Hepatic stellate cell (primary cell): Measurements from ENCODE around the gene ARID2.

Source experiments
- DNase-seq: peaks from one replicate; pipeline ENCODE4 v3.0.0; 2011; ENCODE audit warnings: low spot score

Gene ARID2

DNA sequence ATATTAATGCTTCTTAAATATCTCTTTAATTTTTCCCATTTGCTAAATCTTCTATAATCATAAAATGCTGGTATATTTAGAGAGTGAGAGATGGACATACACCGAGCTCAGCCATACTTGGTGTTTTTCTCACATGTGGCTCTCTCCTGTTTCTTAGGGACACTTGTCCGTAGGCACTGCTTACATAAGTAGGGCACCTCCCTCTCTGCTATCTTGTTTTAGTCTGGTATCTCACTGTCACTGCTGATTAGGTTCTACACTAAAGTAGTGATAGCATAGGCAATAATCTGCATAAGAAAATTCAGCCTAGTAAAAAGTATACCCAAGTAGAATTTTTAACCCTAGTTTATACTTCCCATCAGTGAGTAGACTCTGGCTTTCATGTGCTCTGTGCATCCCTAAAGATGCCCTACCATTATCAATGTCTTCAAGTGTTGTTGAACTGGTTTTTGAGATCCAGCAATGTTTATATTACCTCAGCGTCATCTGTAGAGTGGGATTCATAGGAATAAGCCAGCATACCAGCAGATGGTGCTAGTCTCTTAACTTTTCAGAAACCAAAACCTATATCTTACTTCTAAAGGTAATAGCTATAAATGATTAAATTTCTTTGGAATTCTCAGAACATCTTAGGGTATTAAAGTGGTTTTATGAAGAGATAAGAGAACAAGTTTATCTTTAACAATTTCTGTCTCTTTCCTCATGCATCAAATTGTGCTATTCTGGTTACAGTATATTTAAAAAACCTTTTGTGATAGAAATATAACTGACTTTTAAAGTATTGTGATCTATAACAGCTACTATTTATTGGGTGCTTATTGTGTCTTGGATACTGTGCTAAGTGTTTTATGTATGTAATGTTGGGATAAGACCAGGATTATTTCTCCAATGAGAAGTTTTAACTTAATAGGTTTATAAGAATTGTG lies 32.9 kb downstream of the ARID2 start:
- peak; percentile 32 for DNase-seq

DNA sequence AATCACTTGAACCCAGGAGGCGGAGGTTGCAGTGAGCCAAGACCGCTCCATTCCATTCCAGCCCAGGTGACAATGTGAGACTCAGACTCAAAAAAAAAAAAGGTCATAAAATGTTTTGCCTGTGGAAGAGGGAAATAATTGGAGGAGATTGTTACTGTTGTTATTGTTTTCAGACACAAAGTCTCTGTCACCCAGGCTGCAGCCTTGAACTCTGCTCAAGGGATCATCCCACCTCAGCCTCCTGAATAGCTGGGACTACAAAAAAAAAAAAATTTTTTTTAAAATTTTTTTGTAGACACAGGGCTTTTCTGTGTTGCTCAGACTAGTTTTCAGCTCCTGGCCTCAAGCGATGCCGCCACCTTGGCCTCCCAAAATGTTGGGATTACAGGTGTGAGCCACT lies 33.9 kb downstream of the ARID2 start:
- no peak for DNase-seq

DNA sequence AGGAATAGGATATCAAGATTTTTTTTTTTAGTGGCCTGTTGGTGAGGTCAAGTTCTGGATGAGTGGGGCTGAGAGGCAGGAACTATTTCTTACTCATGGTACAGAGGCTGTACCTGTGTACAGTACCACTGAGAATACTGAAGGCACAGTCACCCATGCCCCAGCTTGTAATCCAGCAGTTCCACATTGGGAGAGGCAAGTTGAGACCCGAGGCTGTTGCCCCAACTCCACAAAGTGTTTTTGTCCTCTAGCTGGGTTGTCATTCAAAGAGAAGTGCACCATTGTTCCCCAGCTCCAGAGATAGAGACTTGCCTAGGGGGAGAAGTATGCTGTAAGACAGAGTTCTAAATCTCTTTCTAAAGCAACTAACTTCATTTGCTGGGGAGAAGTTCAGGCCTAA lies 38.7 kb downstream of the ARID2 start:
- DNase-seq: no peak

DNA sequence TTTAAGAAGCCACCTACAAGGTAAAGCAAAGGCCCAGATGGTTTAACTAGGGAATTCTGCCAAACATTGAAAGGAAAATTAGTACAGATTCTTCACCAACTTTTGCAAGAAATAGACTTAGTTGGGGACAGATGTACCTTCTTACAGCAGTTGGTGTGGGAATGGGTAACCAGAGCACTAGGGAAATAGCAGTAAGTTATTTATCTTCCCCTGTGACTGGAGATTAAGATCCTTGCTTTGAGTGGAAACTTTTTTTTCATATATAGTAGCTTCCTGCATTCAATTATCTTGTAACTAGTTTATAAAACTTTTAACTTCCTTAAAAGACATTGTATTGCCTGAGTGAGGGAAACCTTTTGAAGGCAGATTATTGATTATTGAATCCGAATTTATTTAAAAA lies 44.2 kb downstream of the ARID2 start:
- DNase-seq: no peak

DNA sequence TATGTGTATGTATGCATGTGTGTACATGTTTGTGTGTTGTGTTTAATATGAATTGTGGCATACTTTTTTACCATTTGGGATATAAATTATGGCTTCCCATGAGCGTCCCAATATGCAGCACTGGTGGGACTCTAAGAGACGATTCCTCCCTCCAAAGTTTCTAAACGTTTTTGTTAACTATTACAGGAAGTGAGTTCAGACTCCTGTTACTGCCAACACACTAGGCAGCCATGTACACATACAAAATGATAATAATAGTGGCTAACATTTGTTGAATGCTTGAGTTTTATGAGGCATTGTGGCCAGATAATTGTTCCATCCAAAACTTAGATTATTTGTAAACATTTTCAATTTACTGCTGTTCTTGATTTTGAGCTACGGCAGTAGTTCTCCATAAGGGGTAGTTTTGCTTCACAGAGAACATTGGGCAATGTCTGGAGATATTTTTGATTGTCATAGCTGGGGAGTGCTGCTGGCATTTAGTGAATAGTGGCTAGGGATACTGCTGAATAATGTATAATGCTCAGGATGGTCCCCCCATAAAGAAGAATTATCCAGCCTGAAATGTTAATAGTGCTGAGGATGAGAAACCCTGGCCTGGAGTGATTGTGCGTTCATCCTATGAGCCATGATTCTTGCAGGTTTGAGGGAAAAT lies 45.1 kb downstream of the ARID2 start:
- no peak for DNase-seq

DNA sequence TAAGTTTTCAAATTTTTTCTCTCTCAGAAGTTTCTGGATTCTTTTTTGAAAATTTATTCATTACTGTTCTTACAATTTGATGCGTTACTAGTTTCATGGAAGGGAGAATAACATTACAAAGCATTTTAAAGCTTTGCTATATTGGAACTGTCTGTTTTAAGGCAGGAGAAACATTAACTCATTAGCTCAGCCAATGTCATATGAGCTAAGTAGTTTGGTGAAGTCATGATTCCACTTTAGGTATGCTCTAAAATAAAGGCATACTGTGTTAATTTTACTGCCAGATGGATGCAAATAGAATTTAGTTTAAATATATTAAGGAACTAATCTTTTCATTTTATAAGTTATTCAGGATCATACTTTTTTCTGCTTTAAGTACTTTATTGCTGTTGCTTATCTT lies 46.0 kb downstream of the ARID2 start:
- no peak for DNase-seq

DNA sequence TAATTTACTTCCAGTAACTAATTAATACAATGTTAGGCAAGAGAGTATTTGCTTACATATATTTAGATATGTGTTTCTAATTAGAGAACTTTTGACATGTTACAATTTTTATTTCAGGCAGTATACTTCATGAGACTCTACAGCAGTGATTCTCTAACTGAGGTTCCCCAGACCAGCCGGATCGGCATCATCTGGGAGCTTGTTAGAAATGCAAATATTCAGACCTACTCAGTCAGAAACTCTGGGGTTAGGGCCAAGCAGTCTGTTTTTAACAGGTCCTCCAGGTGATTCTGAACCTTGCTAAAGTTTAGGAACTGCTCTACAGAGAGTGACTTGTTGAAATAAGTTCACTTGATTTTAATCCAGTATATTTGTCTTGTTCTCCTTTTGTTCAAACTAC lies 46.5 kb downstream of the ARID2 start:
- no peak for DNase-seq

DNA sequence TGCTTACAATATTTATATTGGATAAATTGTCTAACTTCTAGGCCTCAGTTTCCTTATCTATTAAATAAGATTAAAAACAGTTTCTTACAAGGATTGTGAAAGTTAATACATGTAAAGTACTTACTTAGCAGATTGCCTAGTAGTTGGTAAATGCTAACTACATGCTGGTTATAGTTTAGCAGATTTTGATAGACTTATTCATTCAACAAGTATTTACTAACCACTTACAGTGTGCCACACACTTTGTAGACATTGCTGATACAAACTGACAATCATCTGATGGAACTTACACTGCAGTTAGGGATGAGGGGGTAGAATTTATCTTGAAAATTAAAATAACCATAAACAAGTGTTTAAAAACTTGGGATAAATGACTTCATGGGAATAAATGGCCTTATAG lies 50.4 kb downstream of the ARID2 start:
- DNase-seq: no peak

DNA sequence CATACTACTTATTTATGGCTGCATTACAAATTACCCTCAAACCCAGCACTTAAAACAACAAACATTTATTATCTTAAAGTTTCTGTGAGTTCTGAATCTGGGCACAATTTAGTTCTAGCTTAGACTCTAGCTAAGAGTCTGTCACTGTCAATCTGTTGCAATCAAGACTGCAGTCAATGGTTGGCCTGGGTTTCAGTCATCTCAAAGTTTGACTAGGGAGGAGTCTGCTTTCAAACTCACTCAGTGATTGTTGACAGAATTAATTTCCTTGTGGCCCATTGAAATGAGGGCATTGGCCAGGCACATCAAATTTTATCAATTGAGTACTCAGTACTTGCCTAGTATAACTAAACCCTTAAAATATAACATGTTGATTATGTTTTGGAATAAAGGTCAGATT lies 51.6 kb downstream of the ARID2 start:
- DNase-seq: no peak

DNA sequence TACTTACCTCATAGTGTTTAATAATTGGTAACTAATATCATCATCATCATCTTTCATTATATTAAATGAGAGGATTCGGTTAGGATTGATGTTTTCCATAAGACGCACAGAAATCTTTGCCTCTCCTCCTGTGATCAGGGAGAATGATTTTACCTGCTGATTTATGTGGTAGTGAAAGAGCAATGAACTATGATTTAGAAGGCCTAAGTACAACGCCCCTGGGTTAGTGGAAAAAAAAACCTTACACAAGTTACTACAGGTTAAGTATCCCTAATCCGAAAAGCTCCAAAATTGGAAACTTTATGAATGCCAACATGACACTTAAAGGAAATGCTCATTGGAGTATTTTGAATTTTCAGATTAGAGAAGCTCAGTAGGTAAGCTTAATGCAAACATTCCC lies 55.8 kb downstream of the ARID2 start:
- DNase-seq: no peak

DNA sequence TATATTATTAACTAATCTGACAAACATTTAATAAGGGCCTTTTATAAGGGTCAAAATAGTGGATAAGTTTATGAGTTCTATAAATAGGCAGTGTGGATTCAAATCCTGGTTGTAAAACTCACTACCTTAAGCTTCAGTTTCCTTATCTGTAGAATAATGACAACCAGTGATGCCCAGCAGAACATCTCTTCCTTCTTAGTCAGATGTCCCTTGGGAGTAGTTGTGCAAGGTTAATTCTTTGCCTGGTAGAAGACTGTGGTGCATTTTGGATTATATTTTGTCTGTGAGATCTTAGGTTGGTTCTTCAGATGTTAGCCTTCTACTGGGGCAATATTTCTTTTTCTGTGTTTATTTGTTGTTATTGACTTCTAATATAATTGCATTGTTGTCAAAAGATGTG lies 59.5 kb downstream of the ARID2 start:
- DNase-seq: peak; percentile 53

DNA sequence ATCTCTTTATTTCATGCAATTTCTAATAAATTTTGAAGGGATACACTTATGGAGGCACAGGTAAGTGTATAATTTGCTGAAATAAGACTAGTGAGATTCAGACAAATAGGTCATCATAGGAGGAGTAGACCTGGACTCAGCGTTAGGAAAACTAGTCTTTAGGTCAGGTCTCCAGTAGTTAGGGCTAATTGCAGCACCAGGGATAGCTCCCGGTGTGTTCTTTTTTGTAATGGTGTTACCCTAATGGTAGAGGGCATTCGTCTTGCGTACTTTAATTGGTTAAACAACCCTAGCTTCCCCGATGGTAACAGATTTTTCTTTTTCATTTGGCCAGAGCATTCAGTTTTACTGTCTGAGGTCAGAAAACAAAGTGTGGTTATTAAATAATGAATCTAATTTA lies 64.9 kb downstream of the ARID2 start:
- DNase-seq: no peak

DNA sequence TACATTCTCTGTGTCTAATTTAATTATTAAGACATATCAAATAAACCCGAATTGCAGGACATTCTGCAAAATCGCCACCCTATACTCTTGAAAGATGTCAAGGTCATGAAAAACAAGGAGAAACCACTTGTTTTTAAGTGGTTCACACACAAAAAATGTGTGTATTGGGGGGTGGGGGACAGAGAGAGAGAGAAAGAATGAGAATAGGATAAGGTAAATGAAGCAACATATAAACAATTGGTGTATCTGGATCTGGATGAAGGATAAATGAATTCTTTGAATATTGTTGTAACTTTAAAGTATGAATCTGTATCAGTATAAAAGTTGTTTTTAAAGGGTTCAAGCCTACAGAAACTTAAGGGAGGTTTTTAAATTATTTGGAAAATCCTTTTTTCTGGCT lies 72.1 kb downstream of the ARID2 start:
- DNase-seq: no peak

DNA sequence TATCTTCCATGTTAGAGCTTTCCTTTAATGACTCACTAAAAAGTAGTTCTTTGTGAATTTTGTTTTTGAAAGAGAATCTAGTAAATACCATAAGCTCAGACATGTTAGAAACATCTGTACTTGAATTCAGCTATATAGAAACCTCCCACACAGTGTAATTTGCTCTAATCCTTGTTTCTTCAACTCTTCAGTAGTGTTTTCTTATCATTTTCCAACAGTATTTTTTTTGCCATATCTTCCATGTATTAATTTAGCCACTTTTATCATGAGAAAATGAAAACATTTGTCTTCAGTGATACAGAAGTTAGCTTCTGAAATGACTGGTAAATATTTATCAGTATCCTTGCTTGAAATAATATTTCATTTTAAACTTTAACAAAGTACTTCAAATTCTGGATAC lies 73.6 kb downstream of the ARID2 start:
- DNase-seq: no peak

DNA sequence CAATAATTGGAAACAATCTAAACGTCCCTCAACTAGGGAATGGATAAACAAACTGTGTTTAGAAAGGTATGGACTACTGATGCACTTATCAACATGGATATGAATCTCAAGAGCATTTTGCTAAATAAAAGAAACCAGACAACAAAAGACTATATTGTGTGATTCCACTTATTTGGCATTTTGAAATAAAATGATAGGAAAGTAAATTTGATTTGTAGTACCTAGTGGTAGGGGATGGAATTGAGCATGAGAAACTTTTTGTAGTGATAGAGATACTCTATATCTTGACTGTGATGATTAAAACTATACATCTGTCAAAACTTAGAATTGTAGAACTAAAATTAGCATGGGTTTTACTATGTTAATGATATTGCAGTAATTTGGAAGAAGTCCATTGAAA lies 87.1 kb downstream of the ARID2 start:
- no peak for DNase-seq

DNA sequence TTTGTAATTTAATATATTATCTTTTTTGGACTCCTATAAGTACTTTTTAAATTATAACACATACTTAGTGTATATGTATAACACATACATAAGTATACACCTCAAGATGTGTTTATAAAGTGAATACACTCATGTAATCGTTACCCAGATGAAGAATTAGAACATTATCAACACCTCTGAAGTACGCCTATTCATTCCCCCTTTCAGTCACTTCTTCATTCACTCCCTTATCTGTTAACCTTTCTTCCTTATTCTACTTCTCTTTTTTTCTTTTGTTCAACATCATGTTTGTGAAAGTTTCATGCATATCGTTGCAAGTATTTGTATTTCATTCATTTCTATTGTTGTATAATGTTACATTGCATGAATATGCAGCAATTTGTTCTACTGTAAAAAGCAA lies 98.5 kb downstream of the ARID2 start:
- no peak for DNase-seq

DNA sequence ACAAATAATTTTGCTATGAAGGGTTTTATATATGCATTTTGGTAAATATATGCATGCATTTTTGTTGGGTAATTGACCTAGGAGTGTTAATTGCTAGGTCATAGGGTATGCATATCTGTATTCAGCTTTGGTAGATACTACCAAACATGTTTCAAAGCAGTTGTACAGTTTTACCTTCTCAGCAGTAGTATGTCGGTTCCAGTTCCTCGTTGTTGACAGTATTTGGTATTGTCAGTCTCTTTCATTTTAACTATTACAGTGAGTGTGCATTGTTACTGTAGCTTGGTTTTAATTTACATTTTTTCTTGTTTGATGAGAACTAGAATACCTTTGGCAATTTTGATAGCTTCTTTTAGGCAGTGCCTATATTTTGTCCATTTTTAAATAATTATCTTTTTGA lies 98.9 kb downstream of the ARID2 start:
- no peak for DNase-seq

DNA sequence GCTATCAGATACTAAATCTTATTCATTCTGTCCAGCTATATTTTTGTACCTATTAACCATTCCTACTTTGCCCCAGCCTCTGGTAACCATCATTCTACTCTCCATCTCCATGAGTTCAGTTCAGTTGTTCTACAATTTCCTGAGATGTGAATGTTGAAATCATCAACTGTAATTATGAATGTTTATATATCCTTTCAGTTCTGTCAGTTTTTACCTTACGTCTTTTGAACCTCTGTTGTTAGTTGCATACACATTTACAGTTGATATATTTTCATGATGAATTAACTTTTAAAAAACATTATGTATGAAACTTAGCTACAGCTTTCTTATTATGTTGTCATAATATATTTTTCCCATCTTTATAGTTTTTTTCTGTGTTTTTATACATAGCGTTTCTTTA lies 102.1 kb downstream of the ARID2 start:
- no peak for DNase-seq

DNA sequence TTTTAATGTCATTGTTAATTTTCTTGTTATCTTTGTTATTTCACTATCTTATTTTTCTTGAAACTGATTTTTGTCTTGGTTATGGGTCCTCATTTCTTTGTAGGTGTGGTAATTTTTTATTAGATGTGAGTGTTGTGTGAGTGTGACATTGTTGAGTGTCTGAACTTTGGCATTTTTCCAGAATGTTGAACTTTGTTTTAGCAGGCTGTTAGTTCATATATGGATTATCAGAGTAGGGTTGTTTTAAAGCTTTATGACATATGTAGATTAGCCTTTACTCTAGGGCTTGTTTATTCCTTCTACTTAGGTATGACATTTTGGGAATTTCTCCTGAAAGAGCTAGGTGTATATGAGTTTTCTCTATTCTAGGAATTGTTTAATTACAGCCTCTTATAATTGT lies 103.9 kb downstream of the ARID2 start:
- no peak for DNase-seq

DNA sequence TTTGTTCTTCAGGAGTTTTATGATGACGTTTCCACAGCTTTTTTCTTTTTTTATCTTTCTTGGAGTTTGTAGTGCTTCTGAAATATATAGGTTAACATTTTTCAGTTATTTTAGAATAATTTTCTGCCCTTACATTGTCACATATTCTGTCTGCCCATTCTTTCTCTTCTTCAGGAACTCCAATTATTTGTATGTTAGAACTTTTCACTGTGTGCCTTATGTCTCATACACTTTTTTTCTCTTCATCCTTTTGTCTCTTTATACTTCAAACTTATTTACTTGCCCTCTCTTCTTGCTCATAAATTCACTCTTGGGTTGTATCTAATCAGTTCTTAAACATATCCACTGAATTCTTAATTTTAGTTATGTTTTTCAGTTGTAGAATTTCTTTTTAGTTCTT lies 105.3 kb downstream of the ARID2 start:
- no peak for DNase-seq

DNA sequence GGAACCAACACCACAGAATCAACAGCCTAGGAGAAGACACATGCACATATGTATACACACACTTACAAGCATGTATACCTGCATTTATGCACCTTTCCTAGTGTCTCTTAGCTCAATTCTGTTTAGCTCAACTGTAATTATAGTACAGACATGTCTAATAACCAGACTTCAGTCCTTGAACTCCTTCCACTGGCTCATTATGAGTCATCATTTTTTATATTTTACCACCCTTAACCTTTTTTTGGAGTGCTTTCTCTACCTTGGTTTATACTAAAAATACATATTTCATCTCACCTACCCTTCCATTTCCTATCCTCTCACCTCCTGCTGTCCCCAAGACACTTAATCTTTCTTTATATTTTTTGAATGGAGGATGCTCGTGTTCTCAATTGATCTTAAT lies 110.4 kb downstream of the ARID2 start:
- DNase-seq: no peak

DNA sequence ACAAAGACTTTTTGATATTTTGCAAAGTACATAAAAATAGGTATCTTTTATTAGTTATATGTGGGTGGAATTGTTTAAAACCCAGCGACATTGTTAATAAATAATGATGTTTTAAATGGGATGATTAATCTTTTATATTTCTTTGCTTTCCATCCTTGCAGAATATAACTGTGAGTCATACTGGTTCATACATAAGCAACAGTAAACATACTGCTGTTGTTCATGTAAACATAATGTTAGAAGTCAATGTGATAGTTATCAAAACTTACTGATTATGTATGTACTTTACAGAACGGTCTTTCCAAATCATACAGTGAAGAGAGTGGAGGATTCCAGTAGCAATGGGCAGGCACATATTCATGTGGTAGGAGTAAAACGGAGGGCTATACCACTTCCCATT lies 119.8 kb downstream of the ARID2 start:
- DNase-seq: no peak

DNA sequence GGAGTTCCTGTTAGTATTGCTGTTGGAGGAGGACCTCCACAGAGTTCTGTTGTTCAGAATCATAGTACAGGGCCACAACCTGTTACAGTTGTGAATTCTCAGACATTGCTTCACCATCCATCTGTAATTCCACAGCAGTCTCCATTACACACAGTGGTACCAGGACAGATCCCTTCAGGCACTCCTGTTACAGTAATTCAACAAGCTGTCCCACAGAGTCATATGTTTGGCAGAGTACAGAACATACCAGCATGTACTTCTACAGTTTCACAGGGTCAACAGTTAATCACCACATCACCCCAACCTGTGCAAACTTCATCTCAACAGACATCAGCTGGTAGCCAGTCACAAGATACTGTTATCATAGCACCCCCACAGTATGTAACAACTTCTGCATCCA lies 120.8 kb downstream of the ARID2 start:
- no peak for DNase-seq

DNA sequence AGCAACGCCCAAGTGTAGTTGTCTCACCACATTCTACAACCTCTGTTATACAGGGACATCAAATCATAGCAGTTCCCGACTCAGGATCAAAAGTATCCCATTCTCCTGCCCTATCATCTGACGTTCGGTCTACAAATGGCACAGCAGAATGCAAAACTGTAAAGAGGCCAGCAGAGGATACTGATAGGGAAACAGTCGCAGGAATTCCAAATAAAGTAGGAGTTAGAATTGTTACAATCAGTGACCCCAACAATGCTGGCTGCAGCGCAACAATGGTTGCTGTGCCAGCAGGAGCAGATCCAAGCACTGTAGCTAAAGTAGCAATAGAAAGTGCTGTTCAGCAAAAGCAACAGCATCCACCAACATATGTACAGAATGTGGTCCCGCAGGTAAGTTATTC lies 123.0 kb downstream of the ARID2 start:
- no peak for DNase-seq
